Mesenchymal stem cell (in vitro differentiated cells and primary cell): Measurements from ENCODE around the gene CENPE.
A peak's percentile ranks its signal among the peaks of the same experiment; 100 is the strongest.

Experiments
- DNase-seq: peaks from one replicate; pipeline ENCODE4 v3.0.0-alpha.2; 2013
- H2AFZ ChIP-seq: one replicate; pipeline ENCODE4 v1.6.1; 2013; ENCODE audit warnings: low read depth, mild to moderate bottlenecking, control low read depth, inconsistent platforms, low read length, moderate library complexity
- H2AK5ac ChIP-seq: 2 replicates; pipeline ENCODE4 v1.6.1; 2013; ENCODE audit warnings: low read length, moderate library complexity, mild to moderate bottlenecking, inconsistent platforms; ENCODE audit not compliant: severe bottlenecking
- H2BK120ac ChIP-seq: one replicate; pipeline ENCODE4 v1.6.1; 2013; ENCODE audit warnings: low read depth, mild to moderate bottlenecking, inconsistent platforms, low read length, moderate library complexity
- H2BK12ac ChIP-seq, 2 experiments: one replicate each; pipeline ENCODE4 v1.6.1; 2013; ENCODE audit warnings: inconsistent platforms in 2 of 2, low read length in 2 of 2, mild to moderate bottlenecking in 2 of 2, moderate library complexity in 2 of 2, control low read depth in 1 of 2
- H2BK15ac ChIP-seq: one replicate; pipeline ENCODE4 v1.6.1; 2013; ENCODE audit warnings: mild to moderate bottlenecking, low read depth, inconsistent platforms; ENCODE audit not compliant: poor library complexity, severe bottlenecking
- H2BK5ac ChIP-seq: 2 replicates; pipeline ENCODE4 v1.6.1; 2013; ENCODE audit warnings: low read depth, mild to moderate bottlenecking, low read length, control low read depth, inconsistent platforms; ENCODE audit not compliant: poor library complexity, severe bottlenecking
- H3K14ac ChIP-seq, 2 experiments: one replicate each; pipeline ENCODE4 v1.6.1; 2013; ENCODE audit warnings: inconsistent platforms in 2 of 2, low read length in 2 of 2, control low read depth in 1 of 2, mild to moderate bottlenecking in 1 of 2, moderate library complexity in 1 of 2
- H3K18ac ChIP-seq, 2 experiments: one replicate each; pipeline ENCODE4 v1.6.1; 2013; ENCODE audit warnings: inconsistent platforms in 2 of 2, low read length in 2 of 2, control low read depth in 1 of 2, low read depth in 1 of 2, mild to moderate bottlenecking in 1 of 2
- H3K23ac ChIP-seq, 2 experiments: one replicate each; pipeline ENCODE4 v1.6.1; 2013; ENCODE audit warnings: inconsistent platforms in 2 of 2, low read length in 2 of 2, mild to moderate bottlenecking in 2 of 2, moderate library complexity in 2 of 2, control low read depth in 1 of 2
- H3K27ac ChIP-seq: 2 replicates; pipeline ENCODE4 v1.5.1; 2013; ENCODE audit warnings: mild to moderate bottlenecking, moderate library complexity, low read length, control low read depth, inconsistent platforms; ENCODE audit not compliant: poor library complexity, severe bottlenecking
- H3K27me3 ChIP-seq, 2 experiments: 2 replicates each; pipeline versions ENCODE4 v1.6.1 to v1.7.0; 2013; ENCODE audit warnings: low read length in 2 of 2, mild to moderate bottlenecking in 2 of 2, moderate library complexity in 2 of 2, control low read depth in 1 of 2, inconsistent platforms in 1 of 2; ENCODE audit not compliant: control insufficient read depth in 1 of 2, insufficient read depth in 1 of 2
- H3K36me3 ChIP-seq, 2 experiments: 2 replicates each; pipeline versions ENCODE4 v1.6.1 to v1.7.0; 2013; ENCODE audit warnings: low read length in 2 of 2, control low read depth in 1 of 2, inconsistent platforms in 1 of 2, low read depth in 1 of 2, mild to moderate bottlenecking in 1 of 2; ENCODE audit not compliant: insufficient read depth in 2 of 2, control insufficient read depth in 1 of 2
- H3K4ac ChIP-seq, 2 experiments: one replicate each; pipeline ENCODE4 v1.6.1; 2013; ENCODE audit warnings: inconsistent platforms in 2 of 2, low read length in 2 of 2, mild to moderate bottlenecking in 2 of 2, moderate library complexity in 2 of 2, control low read depth in 1 of 2, low read depth in 1 of 2
- H3K4me1 ChIP-seq: 2 replicates; pipeline ENCODE4 v1.6.1; 2013; ENCODE audit warnings: low read depth, low read length, control low read depth; ENCODE audit not compliant: control insufficient read depth, insufficient read depth
- H3K4me2 ChIP-seq: 2 replicates; pipeline ENCODE4 v1.6.1; 2013; ENCODE audit warnings: low read length, mild to moderate bottlenecking, inconsistent platforms; ENCODE audit not compliant: poor library complexity, severe bottlenecking
- H3K4me3 ChIP-seq, 2 experiments: 2 replicates each; pipeline versions ENCODE4 v1.5.1 to v1.7.0; 2013; ENCODE audit warnings: low read length in 2 of 2, mild to moderate bottlenecking in 2 of 2, control low read depth in 1 of 2, low read depth in 1 of 2; ENCODE audit not compliant: insufficient read depth in 1 of 2
- H3K79me1 ChIP-seq: replicated peaks from 2 replicates; pipeline ENCODE4 v1.6.1; 2013; ENCODE audit warnings: mild to moderate bottlenecking, control low read depth, low read length, inconsistent platforms; ENCODE audit not compliant: poor library complexity, severe bottlenecking
- H3K9ac ChIP-seq: 2 replicates; pipeline ENCODE4 v1.7.0; 2013; ENCODE audit warnings: mild to moderate bottlenecking, low read length, moderate library complexity
- H3K9me3 ChIP-seq: 2 replicates; pipeline ENCODE4 v1.7.0; 2013; ENCODE audit warnings: mild to moderate bottlenecking, low read length; ENCODE audit not compliant: control insufficient read depth
- H4K8ac ChIP-seq: one replicate; pipeline ENCODE4 v1.6.1; 2013; ENCODE audit warnings: inconsistent platforms, mild to moderate bottlenecking, low read length, moderate library complexity
- H4K91ac ChIP-seq: one replicate; pipeline ENCODE4 v1.6.1; 2013; ENCODE audit warnings: mild to moderate bottlenecking, low read length, inconsistent platforms
- WGBS: methylation state at CpG from one replicate; pipeline ENCODE4 v1.1.7; 2013; ENCODE audit warnings: mixed read lengths; 5-methylcytosine and 5-hydroxymethylcytosine counted together

The CENPE gene

GRCh38 chr4:103137446-103137827, 60.7 kb downstream of the CENPE start:
- Histone ChIP-seq H4K8ac (no peak overlapping the region), H3K9ac (no peak overlapping the region), H4K91ac (no peak overlapping the region), H3K9me3 (no peaks in the 10 kb centered on the region), H2BK12ac (no peak overlapping the region), H3K79me1 (no peaks in the 10 kb centered on the region), H3K27me3 (no peaks in the 10 kb centered on the region), H3K4me3 (no peak overlapping the region), H3K23ac (no peak overlapping the region), H3K4me2 (no peak overlapping the region), H2BK120ac (no peak overlapping the region), H3K4me1 (no peaks in the 10 kb centered on the region), H3K14ac (no peak overlapping the region), H2AFZ (no peak overlapping the region), H2BK5ac (no peak overlapping the region), H2BK15ac (no peak overlapping the region), H3K18ac (no peak overlapping the region), H3K27ac (no peak overlapping the region), H3K4ac (no peak overlapping the region), H3K36me3 (peaks cover 0 to 24% of the 10 kb centered on the region in 2 experiments), H2AK5ac (no peak overlapping the region)
- WGBS, result no CpG with 5 or more reads among the region's 1 CpG
- no peak for DNase-seq

GRCh38 chr4:103136671-103137445, 61.3 kb downstream of the CENPE start:
- Histone ChIP-seq H4K8ac (no peak overlapping the region), H3K36me3 (peaks cover 0 to 21% of the 10 kb centered on the region in 2 experiments), H2BK120ac (no peak overlapping the region), H2AFZ (no peak overlapping the region), H3K4me3 (no peak overlapping the region), H4K91ac (no peak overlapping the region), H2BK15ac (no peak overlapping the region), H3K23ac (no peak overlapping the region), H3K9me3 (no peaks in the 10 kb centered on the region), H3K9ac (no peak overlapping the region), H2AK5ac (no peak overlapping the region), H3K27me3 (no peaks in the 10 kb centered on the region), H3K14ac (no peak overlapping the region), H3K4me1 (no peaks in the 10 kb centered on the region), H3K18ac (no peak overlapping the region), H2BK5ac (no peak overlapping the region), H3K4ac (no peak overlapping the region), H3K79me1 (no peaks in the 10 kb centered on the region), H3K4me2 (no peak overlapping the region), H2BK12ac (no peak overlapping the region), H3K27ac (peak overlapping the region; percentile 14)
- DNase-seq, result no peak
- WGBS, result no CpG with 5 or more reads among the region's 1 CpG

GRCh38 chr4:103129174-103129573, 69.0 kb downstream of the CENPE start:
- H3K9ac ChIP-seq, result no peak overlapping the region
- H3K27ac ChIP-seq, result no peak overlapping the region
- no peak overlapping the region for H3K4me3 ChIP-seq
- no peaks in the 10 kb centered on the region for H3K4me1 ChIP-seq
- H3K4ac ChIP-seq, result no peak overlapping the region
- no peak overlapping the region for H2BK5ac ChIP-seq
- H2AFZ ChIP-seq, result no peak overlapping the region
- no peak overlapping the region for H4K8ac ChIP-seq
- H2AK5ac ChIP-seq, result no peak overlapping the region
- no peak overlapping the region for H2BK15ac ChIP-seq
- no peak overlapping the region for H3K4me2 ChIP-seq
- peaks cover 22% of the 10 kb centered on the region for H3K9me3 ChIP-seq
- no peak overlapping the region for H3K14ac ChIP-seq
- peaks cover 1% of the 10 kb centered on the region for H3K79me1 ChIP-seq
- H2BK120ac ChIP-seq, result no peak overlapping the region
- H3K18ac ChIP-seq, result no peak overlapping the region
- H3K36me3 ChIP-seq, result peaks cover 0 to 5% of the 10 kb centered on the region in 2 experiments
- H2BK12ac ChIP-seq, result no peak overlapping the region
- H4K91ac ChIP-seq, result no peak overlapping the region
- H3K27me3 ChIP-seq, result no peaks in the 10 kb centered on the region
- 100% methylated on average over 7 of the region's 8 CpGs for WGBS
- DNase-seq, result no peak
- H3K23ac ChIP-seq, result no peak overlapping the region

- no peak overlapping the region for H3K9ac ChIP-seq
- no peak overlapping the region for H4K91ac ChIP-seq
- peaks cover 22% of the 10 kb centered on the region for H3K9me3 ChIP-seq
- H3K36me3 ChIP-seq, result peaks cover 0 to 7% of the 10 kb centered on the region in 2 experiments
- no peak overlapping the region for H4K8ac ChIP-seq
- no peak overlapping the region for H2BK12ac ChIP-seq
- H3K79me1 ChIP-seq, result peaks cover 1% of the 10 kb centered on the region
- no peak overlapping the region for H3K4me2 ChIP-seq
- no peak overlapping the region for H2BK5ac ChIP-seq
- WGBS, result 100% methylated on average over 1 of the region's 3 CpGs
- H3K4ac ChIP-seq, result no peak overlapping the region
- H2BK120ac ChIP-seq, result no peak overlapping the region
- no peak overlapping the region for H3K23ac ChIP-seq
- H3K27ac ChIP-seq, result no peak overlapping the region
- no peak overlapping the region for H3K14ac ChIP-seq
- H2BK15ac ChIP-seq, result no peak overlapping the region
- no peaks in the 10 kb centered on the region for H3K4me1 ChIP-seq
- H2AK5ac ChIP-seq, result no peak overlapping the region
- DNase-seq, result no peak
- H3K4me3 ChIP-seq, result no peak overlapping the region
- no peak overlapping the region for H2AFZ ChIP-seq
- no peaks in the 10 kb centered on the region for H3K27me3 ChIP-seq
- no peak overlapping the region for H3K18ac ChIP-seq
Measured at GRCh38 chr4:103126126-103126525, 72.0 kb downstream of the CENPE start.
